ENCODE data around the gene SIL1.

- TF ChIP-seq EZH2 (IDR thresholded peaks at IDR 0.05; ENCODE audit: borderline replicate concordance, low read depth, low read length, poor library complexity, severe bottlenecking): no peak
- no peak for TF ChIP-seq CTCF (conservative IDR thresholded peaks at IDR 0.05; ENCODE audit: low read depth, low read length)
Observed at GRCh38 chr5:139181322-139181730, 16.8 kb downstream of the SIL1 start.
